Esophagus muscularis mucosa (tissue), 4 donors: ENCODE results near the gene PTPRT.

ENCODE experiments used
- EP300 ChIP-seq: sonication (generic); formaldehyde crosslinking; IDR thresholded peaks from one replicate; pipeline ENCODE4 v1.6.1; 2017; ENCODE audit warnings: antibody characterized with exemption
- POLR2A ChIP-seq: fragments of 450-650 bp; IDR thresholded peaks from one replicate; pipeline ENCODE4 v1.6.1; 2017; ENCODE audit warnings: antibody characterized with exemption, moderate library complexity, mild to moderate bottlenecking, low read depth
- POLR2AphosphoS5 ChIP-seq, 2 donors: sonication (generic); formaldehyde crosslinking; IDR thresholded peaks; one replicate each; pipeline ENCODE4 v1.6.1; 2017; ENCODE audit warnings: antibody characterized with exemption in 2 of 2
- TF ChIP-seq, protein P1 (sequence below), 3 experiments: fragments of 200-600 bp in 2 of 3; fragments of 450-650 bp in 1 of 3; sonication (generic) in 2 of 3; IDR thresholded peaks; one replicate each; pipeline ENCODE4 v1.5.1; 2017 to 2019; ENCODE audit warnings: antibody characterized with exemption in 3 of 3, mild to moderate bottlenecking in 2 of 3, moderate library complexity in 1 of 3

DNA sequence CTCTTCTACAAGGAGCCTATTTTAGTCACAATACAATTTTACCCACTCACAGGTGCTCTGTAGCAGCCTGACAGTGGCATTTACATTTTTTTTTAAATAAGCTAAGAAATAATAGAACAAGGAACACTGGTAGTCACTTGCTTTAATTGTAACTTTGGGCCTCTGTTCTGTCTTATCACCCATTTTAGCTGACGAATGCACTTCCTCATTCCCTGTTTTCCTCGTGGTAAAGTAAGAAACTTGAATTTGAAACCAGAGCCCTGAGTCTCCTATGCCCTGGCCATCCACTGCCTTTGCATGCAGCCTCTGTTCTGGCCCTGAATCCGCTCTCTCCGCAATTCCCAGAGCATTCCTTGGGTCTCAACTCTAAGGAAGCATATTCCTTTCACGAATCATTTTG is 550.6 kb downstream of the PTPRT start:
- TF ChIP-seq, protein P1, sequence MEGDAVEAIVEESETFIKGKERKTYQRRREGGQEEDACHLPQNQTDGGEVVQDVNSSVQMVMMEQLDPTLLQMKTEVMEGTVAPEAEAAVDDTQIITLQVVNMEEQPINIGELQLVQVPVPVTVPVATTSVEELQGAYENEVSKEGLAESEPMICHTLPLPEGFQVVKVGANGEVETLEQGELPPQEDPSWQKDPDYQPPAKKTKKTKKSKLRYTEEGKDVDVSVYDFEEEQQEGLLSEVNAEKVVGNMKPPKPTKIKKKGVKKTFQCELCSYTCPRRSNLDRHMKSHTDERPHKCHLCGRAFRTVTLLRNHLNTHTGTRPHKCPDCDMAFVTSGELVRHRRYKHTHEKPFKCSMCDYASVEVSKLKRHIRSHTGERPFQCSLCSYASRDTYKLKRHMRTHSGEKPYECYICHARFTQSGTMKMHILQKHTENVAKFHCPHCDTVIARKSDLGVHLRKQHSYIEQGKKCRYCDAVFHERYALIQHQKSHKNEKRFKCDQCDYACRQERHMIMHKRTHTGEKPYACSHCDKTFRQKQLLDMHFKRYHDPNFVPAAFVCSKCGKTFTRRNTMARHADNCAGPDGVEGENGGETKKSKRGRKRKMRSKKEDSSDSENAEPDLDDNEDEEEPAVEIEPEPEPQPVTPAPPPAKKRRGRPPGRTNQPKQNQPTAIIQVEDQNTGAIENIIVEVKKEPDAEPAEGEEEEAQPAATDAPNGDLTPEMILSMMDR (IDR thresholded peaks at IDR 0.05) = no peak
- TF ChIP-seq POLR2AphosphoS5 (IDR thresholded peaks at IDR 0.05) = no peak
- no peak for TF ChIP-seq POLR2A
- no peak for TF ChIP-seq EP300
